CD4-positive, alpha-beta T cell treated with Interleukin-6 for 4 hours (primary cell): Measurements from ENCODE around the gene SLC8A2.

Experiments used
- DNase-seq: peaks from one replicate; pipeline ENCODE4 v3.0.0-alpha.2; 2020; ENCODE audit warnings: mixed read lengths

Gene SLC8A2

GRCh38 chr19:47456721-47457474, 14.8 kb downstream of the SLC8A2 start:
- DNase-seq = no peak

- no peak for DNase-seq
These were observed 21.2 kb downstream of the SLC8A2 start for GRCh38 chr19:47450478-47450877.

GRCh38 chr19:47448360-47448727, 23.3 kb downstream of the SLC8A2 start:
- no peak for DNase-seq

- DNase-seq = peak; percentile 35
These were observed 24.0 kb downstream of the SLC8A2 start for GRCh38 chr19:47447470-47448359.

GRCh38 chr19:47446534-47447469, 24.9 kb downstream of the SLC8A2 start:
- peak; percentile 39 for DNase-seq

- peak; percentile 87 for DNase-seq
These were observed 25.7 kb downstream of the SLC8A2 start for GRCh38 chr19:47445937-47446402.

- DNase-seq = no peak
These were observed 26.2 kb downstream of the SLC8A2 start for GRCh38 chr19:47445527-47445926.

- DNase-seq = peak; percentile 51
These were observed 27.3 kb downstream of the SLC8A2 start for GRCh38 chr19:47444388-47444821.

GRCh38 chr19:47443331-47443730, 28.4 kb downstream of the SLC8A2 start:
- no peak for DNase-seq

GRCh38 chr19:47438793-47439220, 32.9 kb downstream of the SLC8A2 start:
- no peak for DNase-seq

GRCh38 chr19:47437500-47437899, 34.2 kb downstream of the SLC8A2 start:
- no peak for DNase-seq

- DNase-seq = peak; percentile 89
These were observed 34.8 kb downstream of the SLC8A2 start for GRCh38 chr19:47436712-47437401.

GRCh38 chr19:47435883-47436417, 35.7 kb downstream of the SLC8A2 start:
- no peak for DNase-seq

GRCh38 chr19:47435196-47435595, 36.5 kb downstream of the SLC8A2 start:
- DNase-seq = no peak

- no peak for DNase-seq
These were observed 37.6 kb downstream of the SLC8A2 start for GRCh38 chr19:47434088-47434487.

GRCh38 chr19:47433121-47433520, 38.6 kb downstream of the SLC8A2 start:
- DNase-seq = no peak

GRCh38 chr19:47432499-47432898, 39.2 kb downstream of the SLC8A2 start:
- DNase-seq = no peak

- no peak for DNase-seq
These were observed 39.6 kb downstream of the SLC8A2 start for GRCh38 chr19:47432091-47432490.

GRCh38 chr19:47430041-47430802, 41.5 kb downstream of the SLC8A2 start:
- peak; percentile 53 for DNase-seq

- DNase-seq = no peak
These were observed 42.4 kb downstream of the SLC8A2 start for GRCh38 chr19:47429140-47429793.
